HG03103 (cell line): ENCODE data around the gene RPS27L.
"Not testable (repeated sequence)": the region's sequence is repeated elsewhere in the genome, so short reads cannot be mapped to it uniquely, and the experiment has no call there.

Experiments used
- ATAC-seq: cut with Tn5 transposase; IDR thresholded peaks from one replicate; pipeline ENCODE4 v1.9.1; 2021; ENCODE audit warnings: low read depth; ENCODE audit not compliant: unreplicated experiment

Gene RPS27L

GRCh38 chr15:63145426-63145825 is 11.9 kb downstream of the RPS27L start:
- ATAC-seq: no peak

DNA sequence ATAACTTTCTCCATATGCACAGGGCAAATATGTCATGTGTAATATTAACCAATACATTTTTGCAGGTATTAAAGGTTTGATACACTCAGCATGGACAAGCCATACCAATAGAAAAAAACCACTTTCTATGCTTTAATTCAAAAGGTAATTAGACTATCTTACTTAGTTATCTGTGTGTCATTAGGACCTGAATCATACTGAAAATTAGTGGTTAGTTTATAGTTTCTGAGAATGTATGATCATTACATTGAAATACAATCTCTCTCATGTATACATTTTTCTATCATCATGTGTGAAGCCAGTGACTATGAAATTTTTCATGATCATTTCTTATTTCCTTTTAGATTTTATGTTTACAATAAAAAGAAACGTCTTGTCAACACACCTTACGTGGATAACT is 16.3 kb downstream of the RPS27L start:
- ATAC-seq: no peak

DNA sequence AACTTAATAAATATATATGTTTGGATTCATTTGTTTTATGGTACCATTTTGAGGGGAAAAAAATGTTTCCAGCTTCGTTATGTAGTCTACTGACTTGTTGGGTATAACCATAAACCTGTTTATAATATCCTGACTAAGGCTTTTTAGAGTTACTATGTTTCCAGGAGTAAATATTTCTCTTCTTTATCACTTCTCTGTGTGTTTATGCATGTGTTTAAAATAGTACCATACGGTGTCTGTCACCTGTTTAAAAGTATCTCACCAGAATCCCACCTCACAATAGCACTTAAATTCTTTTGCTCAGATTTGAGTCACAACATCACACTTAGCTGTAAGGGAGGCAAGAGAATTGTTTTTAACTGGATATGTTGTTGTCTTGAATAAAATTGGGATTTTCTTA is 20.5 kb downstream of the RPS27L start:
- ATAC-seq: no peak

- ATAC-seq: no peak
Measured at GRCh38 chr15:63135804-63136203, 21.5 kb downstream of the RPS27L start.

DNA sequence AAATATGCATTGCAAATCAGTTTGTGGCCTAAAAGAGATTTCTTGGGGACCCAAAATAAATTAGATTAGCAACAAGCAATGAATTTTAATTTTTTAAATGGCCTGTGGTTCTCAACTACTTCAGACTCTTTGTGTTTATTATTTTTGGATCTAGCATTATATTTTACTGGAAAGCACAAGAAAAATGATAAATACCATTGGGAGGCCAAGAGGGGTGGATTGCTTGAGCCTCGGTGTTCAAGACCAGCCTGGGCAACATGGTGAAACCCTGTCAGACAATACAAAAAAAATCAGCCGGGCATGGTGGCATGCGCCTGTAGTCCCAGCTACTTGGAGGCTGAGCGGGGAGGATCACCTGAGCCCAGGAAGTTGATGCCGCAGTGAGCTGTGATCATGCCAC is 22.0 kb downstream of the RPS27L start:
- no peak for ATAC-seq

GRCh38 chr15:63134245-63134985 is 22.9 kb downstream of the RPS27L start:
- ATAC-seq: no peak

GRCh38 chr15:63133786-63134185 is 23.5 kb downstream of the RPS27L start:
- ATAC-seq: no peak

GRCh38 chr15:63126726-63127125 is 30.6 kb downstream of the RPS27L start:
- ATAC-seq: no peak

DNA sequence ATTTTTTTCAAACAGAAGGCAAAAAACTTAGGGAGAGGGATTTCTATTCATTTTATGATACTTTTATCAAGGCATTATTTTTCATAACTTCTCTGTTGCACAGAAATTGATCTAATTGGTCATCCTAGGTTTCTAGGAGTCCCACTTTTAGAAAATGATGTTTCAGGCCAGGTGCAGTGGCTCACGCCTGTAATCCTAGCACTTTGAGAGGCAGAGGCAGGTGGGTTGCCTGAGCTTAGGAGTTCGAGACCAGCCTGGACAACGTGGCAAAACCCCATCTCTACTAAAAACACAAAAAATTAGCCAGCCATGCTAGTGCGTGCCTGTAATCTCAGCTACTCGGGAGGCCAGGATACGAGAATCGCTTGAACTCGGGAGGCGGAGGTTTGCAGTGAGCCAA is 32.8 kb downstream of the RPS27L start:
- no peak for ATAC-seq

DNA sequence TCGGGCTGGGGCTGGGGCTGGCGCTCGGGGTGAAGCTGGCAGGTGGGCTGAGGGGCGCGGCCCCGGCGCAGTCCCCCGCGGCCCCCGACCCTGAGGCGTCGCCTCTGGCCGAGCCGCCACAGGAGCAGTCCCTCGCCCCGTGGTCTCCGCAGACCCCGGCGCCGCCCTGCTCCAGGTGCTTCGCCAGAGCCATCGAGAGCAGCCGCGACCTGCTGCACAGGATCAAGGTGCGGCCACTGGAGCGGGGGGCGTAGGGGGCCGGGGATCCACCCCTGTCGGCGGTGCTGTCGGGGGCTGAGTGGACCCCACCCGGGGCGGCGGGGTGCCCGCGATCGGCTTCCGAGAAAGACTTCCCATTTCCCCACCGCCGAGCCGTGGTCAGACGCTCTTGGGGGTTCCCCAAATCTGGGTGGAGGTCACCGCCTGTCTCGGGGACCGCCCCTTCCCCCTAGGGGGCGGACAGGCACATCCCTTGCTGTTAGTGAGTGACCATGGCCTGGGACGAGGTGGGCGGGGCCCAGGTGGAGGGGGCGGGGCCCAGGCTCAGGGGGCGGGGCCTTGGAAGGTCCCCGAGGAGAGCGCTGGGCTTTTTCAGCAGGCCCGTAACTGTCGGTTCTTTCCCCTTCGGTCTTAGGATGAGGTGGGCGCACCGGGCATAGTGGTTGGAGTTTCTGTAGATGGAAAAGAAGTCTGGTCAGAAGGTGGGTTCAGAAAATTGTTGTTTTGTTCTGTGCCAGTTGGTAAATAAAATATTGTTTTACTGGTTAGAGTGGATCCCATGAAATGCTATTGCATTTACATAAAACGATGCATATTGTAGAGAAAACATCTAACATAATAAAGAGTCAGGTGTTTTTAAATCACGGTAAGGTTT is 35.0 kb downstream of the RPS27L start:
- ATAC-seq: peak; percentile 71

DNA sequence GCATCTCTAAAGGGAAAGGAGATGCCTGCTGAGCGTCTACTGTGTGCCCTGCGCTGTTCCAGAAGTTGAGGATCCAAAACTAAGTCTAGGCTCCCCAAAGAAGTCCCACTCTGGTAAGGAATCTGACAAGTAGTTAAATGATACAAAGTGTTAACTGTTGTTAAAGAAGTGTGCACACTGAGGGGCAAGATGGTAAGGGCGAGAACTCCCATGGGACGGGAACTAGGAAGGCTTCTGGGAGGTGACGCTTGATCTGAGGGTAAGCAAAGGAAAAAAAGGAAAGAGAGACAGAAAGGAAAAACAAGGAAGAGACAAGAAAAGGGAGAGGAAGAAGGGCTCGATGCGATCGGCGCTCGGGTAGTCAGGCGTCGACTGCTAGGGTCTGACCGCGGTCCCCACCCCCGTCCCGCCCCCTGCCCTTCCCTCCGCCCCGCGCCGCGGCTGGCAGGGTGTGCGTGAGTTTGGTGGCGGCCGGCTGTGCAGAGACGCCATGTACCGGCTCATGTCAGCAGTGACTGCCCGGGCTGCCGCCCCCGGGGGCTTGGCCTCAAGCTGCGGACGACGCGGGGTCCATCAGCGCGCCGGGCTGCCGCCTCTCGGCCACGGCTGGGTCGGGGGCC is 35.8 kb downstream of the RPS27L start, which contains the start of gene LACTB:
Gene LACTB (plus strand): TSS at position 480 of the 620 bp plus-strand sequence. CDS start 11 bp downstream, at position 491.
- ATAC-seq: peak; percentile 76

GRCh38 chr15:63118854-63119253 is 38.4 kb downstream of the RPS27L start:
- no peak for ATAC-seq

- ATAC-seq: no peak
Measured at GRCh38 chr15:63114465-63114864, 42.8 kb downstream of the RPS27L start.

DNA sequence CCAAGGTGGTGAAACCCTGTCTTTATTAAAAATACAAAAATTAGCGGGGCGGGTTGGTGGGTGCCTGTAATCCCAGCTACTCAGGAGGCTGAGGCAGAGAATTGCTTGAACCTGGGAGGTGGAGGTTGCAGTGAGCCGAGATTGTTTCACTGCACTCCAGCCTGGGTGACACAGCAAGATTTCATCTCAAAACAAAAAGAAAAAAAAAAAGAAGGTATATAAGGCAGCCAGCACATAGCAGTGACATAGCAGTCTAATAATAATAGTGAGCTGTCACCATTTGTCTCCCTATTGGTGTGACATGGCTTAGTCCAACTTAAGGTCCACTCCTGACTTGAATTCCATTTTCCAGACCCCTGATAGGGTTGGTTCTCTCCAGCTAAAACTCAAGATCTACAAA is 44.4 kb downstream of the RPS27L start:
- ATAC-seq: no peak

- no peak for ATAC-seq
Measured at GRCh38 chr15:63111481-63111880, 45.8 kb downstream of the RPS27L start.

GRCh38 chr15:63110428-63111026 is 46.8 kb downstream of the RPS27L start:
- ATAC-seq: no peak

DNA sequence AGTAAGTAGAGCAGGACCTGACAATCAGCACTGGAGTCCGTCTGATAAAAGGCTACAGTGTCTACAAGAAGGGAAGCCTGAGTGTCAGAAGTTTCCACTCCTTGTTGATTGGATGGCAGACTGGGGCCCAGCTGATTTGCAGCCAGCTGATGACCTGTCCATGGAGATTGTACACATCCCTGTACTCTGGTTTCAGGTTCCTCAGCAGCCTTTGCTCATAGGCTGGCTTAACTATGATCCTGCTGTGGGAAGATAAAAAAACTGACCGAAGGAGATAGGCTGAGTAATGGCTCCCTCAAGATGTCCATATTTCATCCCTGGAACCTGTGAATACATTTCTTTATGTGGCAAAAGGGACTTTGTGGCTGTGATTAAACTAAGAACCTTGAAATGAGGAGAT is 47.4 kb downstream of the RPS27L start:
- ATAC-seq: no peak

- ATAC-seq: no peak
Measured at GRCh38 chr15:63109498-63109897, 47.8 kb downstream of the RPS27L start.

GRCh38 chr15:63107895-63108546 is 49.3 kb downstream of the RPS27L start:
- no peak for ATAC-seq

- ATAC-seq: not testable (repeated sequence)
Measured at GRCh38 chr15:63105354-63105753, 51.9 kb downstream of the RPS27L start.
